GM19452 (cell line): ENCODE results near the gene SUPV3L1.
"Not testable (repeated sequence)": the region's sequence is repeated elsewhere in the genome, so short reads cannot be mapped to it uniquely, and the experiment has no call there.

ENCODE experiments used
- ATAC-seq: cut with Tn5 transposase; IDR thresholded peaks from one replicate; pipeline ENCODE4 v1.9.1; 2021; ENCODE audit not compliant: unreplicated experiment

The SUPV3L1 gene

DNA sequence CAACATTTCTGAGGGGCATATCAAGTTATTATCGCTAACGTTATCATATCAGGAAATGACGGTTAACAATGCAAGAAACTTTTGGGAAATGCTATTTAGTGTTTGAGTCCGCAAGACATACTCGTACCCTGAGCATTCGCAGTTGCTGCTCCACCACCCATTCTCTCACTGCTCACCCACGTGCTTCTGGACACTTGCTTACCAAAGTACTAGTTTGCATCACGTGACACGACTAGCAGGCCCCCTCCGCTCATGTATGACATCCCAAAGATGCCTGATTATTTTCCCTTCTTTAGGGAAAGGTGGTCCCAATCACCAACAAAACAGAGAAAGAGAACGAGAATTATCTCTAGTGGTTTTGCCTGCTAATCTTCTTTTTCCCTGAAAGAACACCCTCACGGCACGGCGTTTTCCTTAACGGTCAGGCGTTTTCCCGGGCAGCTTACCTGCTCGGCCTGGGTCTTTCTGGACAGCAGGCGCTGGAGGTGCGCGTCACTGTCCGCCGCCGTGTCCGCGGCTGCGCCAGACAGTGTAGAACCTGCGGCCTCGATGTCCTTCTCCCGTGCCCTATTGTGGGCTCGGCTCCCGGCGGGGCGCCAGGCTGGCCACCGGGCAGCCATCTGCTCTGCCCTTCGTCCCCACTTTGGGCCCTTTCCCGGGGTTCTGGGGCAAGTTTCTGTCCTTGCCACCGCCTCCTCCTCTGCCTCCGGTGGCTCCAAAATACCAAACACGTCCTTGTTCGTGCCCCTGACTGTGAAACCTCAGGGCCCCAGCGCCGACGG is at the start of gene SUPV3L1:
TSS of gene SUPV3L1 (plus strand) at position 492 of the 782 bp plus-strand sequence. CDS start at position 550, 58 bp downstream.
- peak; percentile 83 for ATAC-seq

DNA sequence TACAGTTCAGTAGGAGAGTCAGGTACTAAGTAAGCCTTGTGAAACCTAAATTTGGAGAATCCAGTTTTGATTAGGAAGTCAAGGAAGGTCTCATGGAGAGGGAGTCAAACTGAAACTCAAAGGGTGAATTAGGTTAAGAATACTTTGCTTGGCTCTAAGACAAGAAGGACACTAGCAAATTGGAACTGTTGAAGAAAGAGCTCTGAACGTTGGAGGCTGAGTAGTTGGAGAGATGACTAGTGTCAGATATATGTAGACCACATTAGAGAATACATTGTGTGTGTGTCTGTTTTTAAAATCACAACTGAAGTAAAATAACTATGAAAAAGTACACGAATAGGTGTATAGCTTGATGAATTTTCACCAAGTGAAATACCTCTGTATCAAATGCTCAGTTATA is 49.8 kb upstream of the SUPV3L1 start:
- no peak for ATAC-seq

DNA sequence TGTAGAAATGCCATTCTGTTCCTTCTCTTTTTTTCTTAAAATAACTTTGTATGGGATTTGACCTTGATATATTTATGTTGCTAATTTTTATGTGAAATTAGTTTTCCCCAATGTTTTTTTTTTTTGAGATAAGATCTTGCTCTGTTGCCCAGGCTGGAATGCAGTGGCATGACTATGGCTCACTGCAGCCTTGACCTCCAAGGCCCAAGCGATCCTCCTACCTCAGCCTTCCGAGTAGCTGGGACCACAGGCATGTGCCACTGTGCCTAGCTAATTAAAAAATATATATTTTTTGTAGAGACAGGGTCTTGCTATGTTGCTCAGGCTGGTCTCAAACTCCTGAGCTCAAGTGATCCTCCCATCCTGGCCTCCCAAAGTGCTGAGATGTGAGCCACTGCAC is 40.1 kb upstream of the SUPV3L1 start:
- no peak for ATAC-seq

DNA sequence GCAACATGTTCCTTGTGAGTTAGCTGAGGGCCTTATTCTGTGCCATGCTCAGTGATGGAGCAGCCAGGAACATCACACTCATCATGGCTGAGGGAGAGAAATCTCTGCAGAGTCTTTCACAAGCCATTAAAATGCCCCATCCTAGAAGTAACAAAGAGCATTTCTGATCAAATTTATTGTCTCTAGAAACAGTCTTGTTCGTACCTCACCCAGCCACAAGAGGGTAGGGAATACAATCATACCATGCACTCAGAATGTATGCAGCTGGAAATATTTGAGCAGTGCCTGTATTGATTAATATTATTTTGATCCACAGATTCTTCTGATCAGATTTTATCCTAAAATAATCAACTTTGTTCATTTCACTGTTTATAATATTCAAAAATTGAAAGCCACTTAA is 38.7 kb upstream of the SUPV3L1 start:
- ATAC-seq: no peak

DNA sequence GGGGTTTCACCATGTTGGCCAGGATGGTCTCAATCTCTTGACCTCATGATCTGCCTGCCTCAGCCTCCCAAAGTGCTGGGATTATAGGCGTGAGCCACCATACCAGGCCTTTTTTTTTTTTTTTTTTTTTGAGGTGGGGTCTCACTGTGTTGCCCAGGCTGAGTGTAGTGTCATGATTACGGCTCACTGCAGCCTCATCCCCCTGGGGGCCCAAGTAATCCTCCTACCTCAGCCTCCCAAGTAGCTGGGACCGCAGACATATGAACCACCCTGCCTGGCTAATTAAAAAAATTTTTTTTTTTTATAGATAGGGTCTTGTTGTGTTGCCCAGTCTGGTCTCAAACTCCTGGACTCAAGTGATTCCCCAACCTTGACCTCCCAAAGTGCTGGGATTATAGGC is 38.0 kb upstream of the SUPV3L1 start:
- ATAC-seq: not testable (repeated sequence)

DNA sequence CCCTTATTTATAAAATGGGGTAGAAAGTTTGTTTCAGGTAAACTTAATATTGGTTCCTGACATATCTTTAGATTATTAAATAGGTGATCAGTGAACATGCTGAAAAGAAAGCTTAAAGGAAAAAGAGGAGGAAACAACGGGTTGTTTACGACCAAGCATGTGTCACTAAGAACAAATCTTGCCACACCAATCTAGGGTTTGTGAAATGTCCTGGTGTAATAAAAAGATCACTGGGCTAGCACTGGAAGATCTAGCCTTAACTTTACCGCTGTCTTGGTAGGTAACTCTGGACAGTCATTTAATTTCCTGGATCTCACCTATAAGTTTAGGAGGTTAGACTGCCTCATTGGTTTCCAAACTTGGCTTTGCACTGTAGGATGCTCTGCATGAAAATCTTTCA is 37.1 kb upstream of the SUPV3L1 start:
- ATAC-seq: no peak

DNA sequence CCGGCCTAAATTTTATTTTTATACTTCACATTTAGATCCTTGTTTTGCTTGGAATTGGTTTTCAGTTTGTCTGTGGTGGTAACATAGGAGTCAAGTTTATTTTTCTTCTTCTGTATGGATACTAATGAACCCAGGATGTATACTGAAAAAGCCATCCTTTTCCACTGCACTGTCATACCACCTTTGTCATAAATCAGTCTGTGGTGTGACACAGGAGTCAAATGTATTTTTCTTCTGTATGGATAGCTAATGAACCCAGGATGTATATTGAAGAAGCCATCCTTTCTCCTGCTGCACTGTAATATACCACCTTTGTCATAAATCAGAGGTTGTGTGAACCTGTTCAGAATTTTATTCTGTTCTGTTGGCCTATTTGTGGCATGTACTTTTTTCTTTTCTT is 34.7 kb upstream of the SUPV3L1 start:
- ATAC-seq: no peak

DNA sequence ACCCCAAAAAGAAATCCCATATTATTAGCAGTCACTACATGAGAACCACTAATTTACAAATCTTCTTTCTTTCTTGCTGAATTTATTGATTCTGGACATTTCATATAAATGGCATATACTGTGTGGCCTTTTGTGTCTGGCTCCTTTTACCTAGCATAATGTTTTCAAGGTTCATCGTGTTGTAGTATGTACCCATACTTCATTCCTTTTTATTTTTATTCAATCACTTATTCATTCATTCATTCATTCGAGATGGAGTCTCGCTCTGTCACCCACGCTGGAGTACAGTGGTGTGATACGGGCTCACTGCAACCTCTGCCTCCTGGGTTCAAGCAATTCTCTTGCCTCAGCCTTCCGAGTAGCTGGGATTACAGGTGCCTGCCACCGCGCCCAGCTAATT is 34.2 kb upstream of the SUPV3L1 start:
- ATAC-seq: no peak

DNA sequence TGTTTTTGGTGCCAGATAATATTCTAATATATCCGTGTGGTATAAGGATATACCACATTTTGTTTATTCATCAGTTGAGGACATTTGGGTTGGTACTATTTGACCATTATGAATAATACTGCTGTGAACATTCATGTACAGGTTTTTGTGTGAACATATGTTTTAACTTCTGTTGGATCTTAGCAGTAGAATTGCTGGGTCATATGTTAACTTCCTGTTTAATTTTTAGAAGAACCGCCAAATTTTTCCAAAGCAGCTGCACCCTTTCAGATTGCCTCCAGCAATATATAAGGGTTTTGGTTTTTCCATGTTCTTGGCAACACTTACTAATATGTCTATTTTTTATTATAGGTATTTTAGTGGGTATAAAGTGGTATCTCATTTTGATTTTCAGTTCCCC is 33.3 kb upstream of the SUPV3L1 start:
- no peak for ATAC-seq

DNA sequence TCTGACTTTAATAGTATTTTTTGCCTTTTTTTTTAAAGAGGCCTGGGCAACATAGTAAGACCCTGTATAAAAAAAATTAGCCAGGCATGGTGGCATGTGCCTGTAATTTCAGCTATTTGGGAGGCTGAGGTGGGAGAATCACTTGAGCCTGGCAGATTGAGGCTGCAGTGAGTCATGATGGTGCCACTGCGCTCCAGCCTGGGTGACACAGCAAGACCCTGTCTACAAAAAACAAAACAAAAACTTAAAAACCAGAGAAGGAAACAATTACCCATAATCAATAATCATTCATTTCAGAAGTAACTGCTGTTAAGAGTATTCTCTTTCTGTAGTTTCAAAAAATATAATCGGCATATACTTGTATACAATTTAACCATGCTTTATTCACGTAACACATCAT is 28.1 kb upstream of the SUPV3L1 start:
- no peak for ATAC-seq

DNA sequence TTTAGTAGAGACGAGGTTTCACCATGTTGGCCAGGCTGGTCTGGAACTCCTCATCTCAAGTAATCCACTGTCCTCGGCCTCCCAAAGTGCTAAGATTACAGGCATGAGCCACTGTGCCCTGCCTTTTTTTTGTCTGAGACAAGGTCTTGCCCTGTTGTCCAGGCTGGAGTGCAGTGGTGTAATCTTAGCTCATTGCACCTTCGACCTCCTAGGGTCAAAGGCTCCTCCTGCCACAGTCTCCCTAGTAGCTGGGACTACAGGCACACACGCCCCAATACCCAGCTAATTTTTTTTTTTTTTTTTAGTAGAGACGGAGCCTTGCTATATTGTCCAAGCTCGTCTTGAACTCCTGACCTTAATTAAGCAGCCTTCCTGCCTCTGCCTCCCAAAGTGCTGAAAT is 26.8 kb upstream of the SUPV3L1 start:
- ATAC-seq: no peak

DNA sequence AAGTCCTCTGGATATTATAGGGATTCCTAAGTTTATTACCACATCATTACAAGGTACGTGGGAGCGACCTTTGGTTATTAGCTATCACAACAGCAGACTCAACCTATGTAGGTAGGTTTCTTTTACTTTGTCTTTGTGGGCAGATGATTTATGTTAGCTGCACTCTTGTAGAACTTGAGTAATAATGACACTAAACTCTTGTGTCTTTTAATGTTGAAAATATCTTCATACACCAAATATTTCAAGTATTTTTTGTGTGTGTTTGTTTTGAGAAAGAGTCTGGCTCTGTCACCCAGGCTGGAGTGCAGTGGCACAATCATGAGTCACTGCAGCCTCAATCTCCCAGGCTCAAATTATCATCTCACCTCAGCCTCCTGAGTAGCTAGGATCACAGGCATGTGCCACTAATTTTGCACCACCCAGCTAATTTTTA is 19.2 kb upstream of the SUPV3L1 start:
- ATAC-seq: no peak

DNA sequence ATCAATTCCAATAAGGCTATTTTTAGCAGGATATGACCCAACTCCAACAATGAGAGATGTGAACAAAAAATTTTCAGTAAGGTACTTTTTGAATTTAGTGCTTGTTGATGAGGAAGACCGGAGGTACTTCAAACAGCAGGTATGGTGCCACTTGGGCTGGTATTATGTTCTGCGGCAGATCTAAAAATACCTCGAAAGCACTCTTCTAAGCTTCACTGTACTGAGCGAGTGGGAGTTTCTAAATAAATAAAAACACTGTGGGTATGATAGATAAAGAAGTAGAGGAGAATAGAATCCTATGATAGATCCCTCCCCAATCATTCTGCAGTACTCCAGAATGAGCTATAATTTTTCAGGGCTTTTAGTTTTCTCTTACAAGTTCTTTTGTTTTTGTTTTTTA is 11.5 kb upstream of the SUPV3L1 start:
- ATAC-seq: no peak

DNA sequence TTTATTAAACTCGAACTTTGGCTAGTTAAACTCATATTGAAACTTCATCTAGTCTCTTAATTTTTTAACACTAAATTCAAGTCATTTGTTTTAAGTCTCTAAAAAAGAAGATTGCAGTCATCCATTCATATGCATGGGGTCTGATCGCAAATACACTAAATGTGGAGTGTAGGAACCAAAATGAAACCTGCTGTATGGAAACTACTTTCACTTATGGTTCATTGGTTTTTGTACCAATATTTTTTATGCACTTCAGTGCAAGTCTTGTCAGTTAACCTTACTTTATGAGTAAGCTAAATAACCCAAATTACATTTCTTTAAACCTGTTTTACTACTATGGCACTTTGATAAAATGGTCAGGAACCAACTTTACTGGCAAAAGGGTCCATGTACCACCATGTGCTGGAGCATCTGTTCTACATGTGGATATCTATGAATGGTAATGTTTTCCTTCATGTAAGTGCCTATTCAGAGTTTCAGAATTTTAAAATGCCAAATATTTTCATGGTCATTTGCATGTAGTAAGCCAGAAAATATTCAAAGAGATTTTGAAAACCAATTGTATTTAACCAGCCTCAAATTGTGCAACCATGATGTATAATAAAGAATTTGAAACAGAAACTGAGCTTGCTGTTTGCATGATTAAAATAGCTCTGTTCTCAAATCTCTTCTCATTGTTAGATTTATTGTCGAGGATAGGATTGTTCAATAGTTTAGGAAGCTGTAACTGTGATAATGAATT is 7.6 kb upstream of the SUPV3L1 start:
- ATAC-seq: no peak

DNA sequence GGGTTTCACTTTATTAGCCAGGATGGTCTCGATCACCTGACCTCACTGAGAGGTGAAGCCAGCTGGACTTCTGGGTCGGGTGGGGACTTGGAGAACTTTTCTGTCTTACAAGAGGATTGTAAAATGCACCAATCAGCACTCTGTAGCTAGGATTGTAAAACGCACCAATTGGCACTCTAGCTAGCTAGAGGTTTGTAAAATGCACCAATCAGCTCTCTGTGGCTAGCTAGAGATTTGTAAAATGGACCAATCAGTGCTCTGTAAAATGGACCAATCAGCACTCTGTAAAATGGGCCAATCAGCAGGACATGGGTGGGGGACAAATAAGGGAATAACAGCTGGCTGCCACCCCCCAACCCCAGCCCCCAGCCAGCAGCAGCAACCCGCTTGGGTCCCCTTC is 4.7 kb upstream of the SUPV3L1 start:
- not testable (repeated sequence) for ATAC-seq

DNA sequence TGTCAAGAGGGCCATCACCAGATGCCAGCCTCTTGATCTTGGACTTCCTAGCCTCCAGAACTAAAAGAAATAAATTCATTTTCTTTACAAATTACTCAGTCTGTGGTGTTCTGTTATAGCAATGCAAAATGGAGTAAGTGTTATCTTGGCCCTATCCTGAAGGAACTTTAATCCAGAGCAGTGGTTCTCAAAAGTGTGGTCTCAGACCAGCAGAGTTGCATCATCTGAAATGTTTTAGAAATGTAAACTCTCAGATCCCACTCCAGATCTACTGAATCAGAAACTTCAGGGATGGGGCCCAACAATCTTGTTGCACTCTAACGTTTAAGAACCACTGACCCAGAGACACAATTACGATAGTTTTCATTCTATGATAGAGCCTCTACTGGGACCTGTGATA is 3.2 kb upstream of the SUPV3L1 start:
- no peak for ATAC-seq

DNA sequence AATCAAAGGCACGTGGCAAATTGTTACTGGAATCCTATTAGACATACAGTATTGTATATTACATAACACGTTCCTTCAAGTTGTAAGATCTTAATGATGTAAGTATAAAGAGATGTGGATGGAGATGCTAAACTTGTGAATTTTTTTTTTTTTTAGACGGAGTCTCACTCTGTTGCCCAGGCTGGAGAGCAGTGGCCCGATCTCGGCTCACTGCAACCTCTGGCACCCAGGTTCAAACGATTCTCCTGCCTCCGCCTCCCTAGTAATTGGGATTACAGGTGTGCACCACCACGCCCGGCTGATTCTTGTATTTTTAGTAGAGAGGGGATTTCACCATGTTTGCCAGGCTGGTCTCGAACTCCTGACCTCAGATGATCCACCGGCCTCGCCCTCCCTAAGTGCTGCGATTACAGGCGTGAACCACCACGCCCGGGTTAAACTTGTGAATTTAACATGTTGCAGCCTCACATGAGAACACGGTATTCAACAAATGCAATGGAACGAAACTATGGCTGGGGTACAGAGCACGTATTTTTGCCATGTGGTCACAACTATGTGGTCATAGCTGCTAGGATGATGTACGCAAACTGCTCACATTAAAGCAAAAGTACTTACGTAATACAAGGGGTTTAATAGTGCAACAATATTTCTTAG is 818 bp upstream of the SUPV3L1 start:
- peak; percentile 31 for ATAC-seq

DNA sequence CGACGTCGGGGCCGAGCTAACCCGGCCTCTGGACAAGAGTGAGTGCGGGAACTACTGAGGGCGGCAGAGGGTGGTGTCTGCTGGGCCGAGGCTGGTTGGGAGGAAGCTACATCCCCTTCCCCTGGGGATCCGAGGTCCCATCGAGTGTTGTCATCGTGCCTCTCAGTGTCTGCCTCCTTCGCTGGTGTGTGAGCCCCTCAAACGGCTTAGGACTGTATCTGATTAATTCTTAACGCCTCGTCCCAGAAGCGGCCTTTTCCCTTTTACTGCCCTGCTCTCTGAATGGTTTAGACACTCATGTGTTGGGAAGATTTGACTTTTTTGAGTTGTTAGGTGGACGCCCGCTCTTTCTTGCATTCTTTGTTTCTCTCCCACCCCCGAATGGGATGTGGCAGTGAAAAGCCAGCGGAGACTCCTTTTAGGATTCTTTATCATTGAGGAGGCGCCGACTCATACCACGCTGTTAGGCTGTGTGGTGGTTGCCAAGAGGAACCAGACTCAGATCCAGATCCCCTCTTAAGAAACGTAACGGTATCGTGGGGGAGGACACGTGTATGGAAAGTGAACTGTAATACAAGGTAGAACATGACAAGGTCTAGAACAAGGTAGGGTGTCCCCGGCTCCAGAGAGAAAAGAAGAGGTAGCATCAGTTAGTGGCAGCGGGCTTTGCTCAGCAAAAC is 631 bp downstream of the SUPV3L1 start:
- no peak for ATAC-seq

DNA sequence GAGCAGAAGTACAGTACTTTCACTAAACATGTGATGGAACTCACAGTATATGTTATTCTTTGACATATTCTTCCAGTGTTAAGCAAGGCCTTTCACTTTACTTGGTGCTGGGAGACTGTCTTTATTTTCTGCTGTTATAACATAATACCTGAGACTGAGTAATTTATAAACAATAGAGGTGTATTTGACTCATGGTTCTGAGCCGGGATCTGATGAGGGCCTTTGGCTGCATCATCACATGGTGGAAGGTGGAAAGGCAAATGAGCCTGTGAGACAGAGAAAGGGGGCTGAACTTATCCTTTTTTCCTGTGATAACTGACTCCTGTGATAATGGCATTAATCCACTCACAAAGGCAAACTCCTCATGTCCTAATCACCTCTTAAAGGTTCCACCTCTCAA is 1.4 kb downstream of the SUPV3L1 start:
- ATAC-seq: no peak

DNA sequence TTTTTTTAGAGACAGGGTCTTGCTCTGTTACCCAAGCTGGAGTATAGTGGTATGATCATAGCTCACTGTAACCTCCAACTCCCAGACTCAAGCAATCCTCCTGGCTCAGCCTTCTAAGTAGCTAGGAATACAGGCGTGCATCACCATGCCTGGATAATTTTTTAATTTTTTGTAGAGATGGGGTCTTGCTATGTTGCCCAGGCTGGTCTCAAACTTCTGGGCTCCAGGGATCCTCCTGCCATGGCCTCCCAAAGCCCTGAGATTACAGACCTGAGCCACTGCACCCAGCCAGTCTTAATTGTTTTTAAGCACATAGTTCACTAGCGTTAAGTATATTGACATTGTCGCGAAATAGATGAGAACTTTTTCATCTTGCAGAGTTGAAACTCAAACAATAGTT is 2.0 kb downstream of the SUPV3L1 start:
- no peak for ATAC-seq

DNA sequence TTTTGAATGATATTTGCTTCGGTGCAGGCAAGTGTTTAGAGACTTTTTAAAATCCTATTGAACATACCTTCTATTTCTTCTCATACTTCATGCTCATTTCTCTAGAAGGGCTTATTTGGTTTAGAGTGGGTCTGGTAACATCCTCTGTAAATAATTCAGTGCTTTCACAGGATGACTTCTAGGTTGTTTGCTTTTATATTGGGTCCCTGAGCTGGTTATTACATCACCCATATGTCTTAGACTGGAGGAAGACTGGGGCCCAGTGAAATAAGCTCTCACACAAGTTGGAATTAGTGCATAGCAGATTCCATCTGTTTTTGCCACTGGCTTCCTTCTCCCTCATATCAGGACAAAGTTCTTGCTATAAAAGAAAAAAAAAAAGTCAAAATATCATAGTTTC is 6.5 kb downstream of the SUPV3L1 start:
- ATAC-seq: no peak
